Small intestine (tissue), 7 donors: ENCODE data around the gene TUFM. TPM values are rescaled to one million over a fixed set of nuclear protein-coding genes. Genes with fewer than 3 reads are reported as not detected.
"Not testable (repeated sequence)": the region's sequence is repeated elsewhere in the genome, so short reads cannot be mapped to it uniquely, and the experiment has no call there.

ENCODE experiments used
- DNase-seq, 2 donors: peaks; one replicate each; pipeline versions ENCODE4 v3.0.0 to v3.0.0-alpha.2; 2013
- FAIRE-seq: peaks from 2 replicates; lab custom pipeline; 2012; peaks lifted over from hg19 to GRCh38; lab: Jason Lieb, UNC
- H3K27ac ChIP-seq, 3 donors: one replicate each; pipeline ENCODE4 v1.5.1; 2013; ENCODE audit warnings: low read length in 2 of 3, mild to moderate bottlenecking in 2 of 3, control low read depth in 1 of 3, inconsistent platforms in 1 of 3, low read depth in 1 of 3, moderate library complexity in 1 of 3
- H3K27me3 ChIP-seq, 3 donors: one replicate each; pipeline ENCODE4 v1.6.1; 2013; ENCODE audit warnings: low read length in 3 of 3, inconsistent platforms in 1 of 3; ENCODE audit not compliant: control insufficient read depth in 3 of 3, insufficient read depth in 3 of 3
- H3K36me3 ChIP-seq, 3 donors: one replicate each; pipeline ENCODE4 v1.6.1; 2013; ENCODE audit warnings: low read length in 3 of 3, inconsistent platforms in 1 of 3, low read depth in 1 of 3, mild to moderate bottlenecking in 1 of 3, moderate library complexity in 1 of 3; ENCODE audit not compliant: control insufficient read depth in 3 of 3, insufficient read depth in 2 of 3
- H3K4me1 ChIP-seq, 3 donors: one replicate each; pipeline ENCODE4 v1.6.1; 2013; ENCODE audit warnings: low read length in 2 of 3, inconsistent platforms in 1 of 3, low read depth in 1 of 3, mild to moderate bottlenecking in 1 of 3, moderate library complexity in 1 of 3; ENCODE audit not compliant: control insufficient read depth in 3 of 3, insufficient read depth in 2 of 3
- H3K4me3 ChIP-seq, 3 donors: one replicate each; pipeline ENCODE4 v1.5.1; 2013; ENCODE audit warnings: low read length in 3 of 3, control low read depth in 1 of 3, inconsistent platforms in 1 of 3, low read depth in 1 of 3, mild to moderate bottlenecking in 1 of 3, moderate library complexity in 1 of 3
- H3K9me3 ChIP-seq, 2 donors: one replicate each; pipeline ENCODE4 v1.6.1; 2013; ENCODE audit warnings: low read depth in 1 of 2, low read length in 1 of 2; ENCODE audit not compliant: control insufficient read depth in 2 of 2, insufficient read depth in 1 of 2
- WGBS, 3 donors: extraction: QIAGEN DNeasy Blood & Tissue Kit; methylation state at CpG; one replicate each; pipeline ENCODE4 v1.1.7; 2013; 5-methylcytosine and 5-hydroxymethylcytosine counted together
- polyA plus RNA-seq, 4 donors: library from polyadenylated mRNA; stranded (reverse) in 3 of 4; unstranded in 1 of 4; fragments of 200-250 nt in 3 of 4; fragments of 120-200 nt in 1 of 4; gene quantifications; one replicate each; pipeline versions ENCODE4 v1.2.1 to v1.2.3, GENCODE V29; 2013
- donor health status: healthy with polysubstance abuse.
- donor health status: control.
- donor health status: control.
- donor health status: Bipolar disorder and iron deficiency.
- donor health status: healthy.

The TUFM gene
- polyA plus RNA-seq, 4 donors = 145 to 293 (median 212) TPM

DNA sequence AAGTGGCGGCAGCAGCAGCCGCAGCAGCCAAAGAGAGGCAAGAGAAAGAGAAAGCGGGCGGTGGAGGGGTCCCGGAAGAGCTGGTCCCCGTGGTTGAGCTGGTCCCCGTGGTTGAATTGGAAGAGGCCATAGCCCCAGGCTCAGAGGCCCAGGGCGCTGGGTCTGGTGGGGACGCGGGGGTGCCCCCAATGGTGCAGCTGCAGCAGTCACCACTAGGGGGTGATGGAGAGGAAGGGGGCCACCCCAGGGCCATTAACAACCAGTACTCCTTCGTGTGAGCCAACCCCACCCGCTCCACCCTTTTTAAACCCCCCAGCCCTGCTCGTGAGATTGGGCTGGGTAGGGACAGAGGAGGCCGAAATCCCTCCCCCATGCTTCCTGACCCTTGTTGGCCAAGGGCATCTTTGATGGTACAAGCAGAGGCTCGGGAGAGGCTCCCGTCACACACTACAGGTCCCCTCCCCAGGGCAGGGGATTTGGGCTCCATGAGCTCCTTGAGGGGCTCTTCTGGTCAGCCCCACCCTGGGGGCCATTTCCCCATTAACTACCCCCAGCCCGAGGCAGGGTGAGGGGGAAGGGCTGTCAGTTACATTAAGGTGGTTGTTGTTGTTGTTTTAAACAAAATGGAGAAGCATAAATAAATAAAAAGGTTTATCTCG is 27.5 kb upstream of the TUFM start:
- FAIRE-seq (no peak), DNase-seq (peak in 1 of 2 donors; percentile 37)
- H3K4me1 ChIP-seq = peaks cover 0 to under 1% (median 0%) of the 10 kb centered on the region in 3 donors
- H3K36me3 ChIP-seq = peaks cover 15 to 84% (median 20%) of the 10 kb centered on the region in 3 donors
- H3K27ac ChIP-seq = no peak overlapping the region
- no peaks in the 10 kb centered on the region for H3K9me3 ChIP-seq
- peaks cover 0 to 2% (median 0%) of the 10 kb centered on the region in 3 donors for H3K27me3 ChIP-seq
- no peak overlapping the region for H3K4me3 ChIP-seq
- WGBS, 3 donors = 78 to 89% (median 81%) methylated on average over 16 to 18 of the region's 18 CpGs

DNA sequence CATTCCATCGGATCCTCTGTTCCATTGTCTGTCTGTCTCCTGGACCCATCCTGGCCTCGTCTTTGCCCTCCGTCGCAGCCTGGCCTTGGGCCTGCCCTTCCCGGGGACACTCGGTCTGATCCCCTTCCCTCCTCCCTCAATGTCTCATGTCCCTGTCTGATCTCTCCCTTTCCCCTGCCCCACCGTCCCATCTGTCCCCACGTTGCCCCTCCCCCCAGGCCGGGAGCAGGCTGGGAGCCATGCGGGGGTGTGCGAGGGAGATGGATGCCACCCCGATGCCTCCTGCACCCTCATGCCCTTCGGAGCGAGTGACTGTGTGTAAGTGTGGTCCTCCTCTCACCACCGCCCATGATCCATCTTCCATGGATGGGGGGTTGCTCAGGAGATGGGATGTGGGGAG is 26.8 kb upstream of the TUFM start:
- Histone ChIP-seq H3K36me3 (peaks cover 16 to 91% (median 21%) of the 10 kb centered on the region in 3 donors), H3K27me3 (no peaks in the 10 kb centered on the region), H3K27ac (no peak overlapping the region), H3K4me3 (no peak overlapping the region), H3K4me1 (no peaks in the 10 kb centered on the region), H3K9me3 (no peaks in the 10 kb centered on the region)
- FAIRE-seq (no peak), DNase-seq (no peak)
- WGBS, 3 donors = 90 to 91% (median 90%) methylated on average over 14 to 15 of the region's 15 CpGs

GRCh38 chr16:28869201-28869600 is 23.1 kb upstream of the TUFM start:
- no peak for FAIRE-seq

GRCh38 chr16:28867646-28868045 is 21.5 kb upstream of the TUFM start:
- H3K9me3 ChIP-seq, DNase-seq, H3K27ac ChIP-seq, H3K27me3 ChIP-seq, FAIRE-seq: not testable (repeated sequence)
- Histone ChIP-seq H3K36me3 (peaks cover 18 to 67% (median 20%) of the 10 kb centered on the region in 3 donors), H3K4me1 (peaks cover 0 to 29% (median 5%) of the 10 kb centered on the region in 3 donors), H3K4me3 (peak overlapping the region in 1 of 3 donors; percentile 99)
- WGBS, 3 donors = 92% methylated on average over 9 of the region's 9 CpGs

More at GRCh38 chr16:28869201-28869600, 23.1 kb upstream of the TUFM start:
- Histone ChIP-seq H3K4me3 (no peak overlapping the region), H3K36me3 (peaks cover 18 to 81% (median 23%) of the 10 kb centered on the region in 3 donors), H3K9me3 (no peaks in the 10 kb centered on the region), H3K4me1 (peaks cover 0 to 29% (median 5%) of the 10 kb centered on the region in 3 donors), H3K27ac (no peak overlapping the region), H3K27me3 (no peaks in the 10 kb centered on the region)
- no peak for DNase-seq
- WGBS, 3 donors = 94 to 96% (median 95%) methylated on average over 6 to 11 of the region's 11 CpGs

GRCh38 chr16:28867241-28867640 is 21.1 kb upstream of the TUFM start:
- FAIRE-seq (no peak), DNase-seq (no peak)
- 88 to 90% (median 90%) methylated on average over 13 of the region's 13 CpGs for WGBS, 3 donors
- H3K4me3 ChIP-seq = peak overlapping the region in 1 of 3 donors; percentile 99
- peak overlapping the region in 1 of 3 donors; percentile 99 for H3K27ac ChIP-seq
- peaks cover 18 to 63% (median 18%) of the 10 kb centered on the region in 3 donors for H3K36me3 ChIP-seq
- no peaks in the 10 kb centered on the region for H3K27me3 ChIP-seq
- H3K4me1 ChIP-seq = peaks cover 0 to 29% (median 5%) of the 10 kb centered on the region in 3 donors
- H3K9me3 ChIP-seq = no peaks in the 10 kb centered on the region

- DNase-seq = no peak
- H3K4me3 ChIP-seq = peak overlapping the region in 2 of 3 donors; percentile 86 to 99
- H3K9me3 ChIP-seq = no peaks in the 10 kb centered on the region
- 33 to 64% (median 49%) methylated on average over 16 to 17 of the region's 17 CpGs for whole genome bisulfite sequencing, 3 donors
- peak overlapping the region in 1 of 3 donors; percentile 99 for H3K27ac ChIP-seq
- H3K36me3 ChIP-seq = peaks cover 17 to 55% (median 18%) of the 10 kb centered on the region in 3 donors
- FAIRE-seq = no peak
- no peaks in the 10 kb centered on the region for H3K27me3 ChIP-seq
- peaks cover 0 to 29% (median 5%) of the 10 kb centered on the region in 3 donors for H3K4me1 ChIP-seq
Measured at GRCh38 chr16:28866454-28866804, 20.3 kb upstream of the TUFM start.

DNA sequence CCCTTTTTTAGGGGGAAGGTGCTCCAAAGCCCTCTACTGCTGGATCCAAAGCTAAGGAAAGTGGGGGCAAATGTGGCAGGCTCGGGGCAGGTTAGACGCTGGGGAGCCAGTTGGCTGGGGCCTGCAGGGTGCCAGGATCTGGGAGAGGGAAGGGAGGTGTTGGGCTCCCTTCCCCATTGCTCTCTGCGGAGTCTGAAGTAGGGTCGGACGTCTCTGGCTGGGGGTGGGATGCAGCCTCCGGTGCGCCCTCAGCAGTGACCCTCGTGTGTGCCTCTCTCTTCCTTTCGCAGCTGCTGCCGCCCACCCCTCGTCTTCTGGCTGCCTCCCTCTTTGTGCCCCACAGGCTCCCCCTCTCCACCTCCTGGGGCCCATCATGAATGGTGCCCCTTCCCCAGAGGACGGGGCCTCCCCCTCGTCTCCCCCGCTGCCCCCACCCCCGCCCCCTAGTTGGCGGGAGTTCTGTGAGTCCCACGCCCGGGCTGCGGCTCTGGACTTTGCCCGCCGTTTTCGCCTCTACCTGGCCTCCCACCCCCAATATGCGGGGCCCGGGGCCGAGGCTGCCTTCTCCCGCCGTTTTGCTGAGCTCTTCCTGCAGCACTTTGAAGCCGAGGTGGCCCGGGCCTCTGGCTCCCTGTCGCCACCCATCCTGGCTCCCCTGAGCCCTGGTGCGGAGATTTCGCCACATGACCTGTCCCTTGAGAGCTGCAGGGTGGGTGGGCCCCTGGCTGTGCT is 19.7 kb upstream of the TUFM start:
- Histone ChIP-seq H3K4me3 (peak overlapping the region in 2 of 3 donors; percentile 86 to 99), H3K4me1 (peaks cover 0 to 29% (median 5%) of the 10 kb centered on the region in 3 donors), H3K36me3 (peaks cover 17 to 49% (median 18%) of the 10 kb centered on the region in 3 donors), H3K9me3 (no peaks in the 10 kb centered on the region), H3K27ac (peak overlapping the region in 1 of 3 donors; percentile 99), H3K27me3 (no peaks in the 10 kb centered on the region)
- FAIRE-seq (no peak), DNase-seq (peak; percentile 21 to 65)
- WGBS, 3 donors = 11 to 56% (median 44%) methylated on average over 29 to 32 of the region's 32 CpGs

DNA sequence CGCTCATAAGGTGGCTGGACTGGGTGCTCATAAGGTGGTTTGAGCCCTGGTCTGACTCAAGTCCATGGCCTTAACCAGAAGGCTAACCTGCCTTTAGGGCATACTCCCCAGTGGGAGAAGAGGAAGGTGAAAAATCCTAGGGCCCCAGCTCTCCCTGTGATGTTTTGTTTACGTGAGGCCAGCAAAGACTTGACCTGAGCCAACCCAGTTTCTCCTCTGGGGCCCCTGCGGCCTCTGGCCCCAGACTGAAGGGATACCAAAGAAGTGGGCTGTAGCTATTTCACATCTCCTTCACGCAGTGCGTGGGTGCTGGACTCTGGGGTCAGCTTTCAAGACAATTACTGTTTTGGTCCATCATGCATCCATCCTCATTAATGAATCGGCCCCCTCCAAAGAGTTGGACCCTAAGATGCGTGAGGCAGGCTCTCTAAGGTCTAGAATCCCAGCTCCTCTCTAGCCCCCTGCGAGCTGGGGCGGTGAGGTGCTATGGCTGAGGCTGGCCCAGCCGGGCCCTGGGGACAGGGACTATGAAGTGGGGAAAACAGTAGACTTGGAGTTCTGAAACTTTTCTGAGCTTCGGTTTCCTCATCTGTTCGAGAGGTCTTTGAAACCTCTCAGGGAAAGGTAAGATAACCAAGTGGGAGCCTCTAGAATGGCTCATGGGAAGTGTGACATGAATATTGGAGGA is 19.0 kb upstream of the TUFM start:
- WGBS, 3 donors = 51 to 72% (median 64%) methylated on average over 12 of the region's 12 CpGs
- peak; percentile 34 to 49 for DNase-seq
- no peak for FAIRE-seq
- peaks cover 14 to 42% (median 16%) of the 10 kb centered on the region in 3 donors for H3K36me3 ChIP-seq
- H3K27me3 ChIP-seq = no peaks in the 10 kb centered on the region
- peak overlapping the region; percentile 96 to 99 (median 98) for H3K27ac ChIP-seq
- peaks cover 0 to 29% (median 5%) of the 10 kb centered on the region in 3 donors for H3K4me1 ChIP-seq
- H3K9me3 ChIP-seq = no peaks in the 10 kb centered on the region
- peak overlapping the region in 2 of 3 donors; percentile 86 to 99 for H3K4me3 ChIP-seq
